ENCODE data around the gene NSL1. TPM values are rescaled to one million over a fixed set of nuclear protein-coding genes. Genes with fewer than 3 reads are reported as not detected.
A peak's percentile ranks its signal among the peaks of the same experiment; 100 is the strongest.
"Not testable (repeated sequence)": the region's sequence is repeated elsewhere in the genome, so short reads cannot be mapped to it uniquely, and the experiment has no call there.

Gene NSL1
- polyA plus RNA-seq, 1 experiment = 16.4 TPM

DNA sequence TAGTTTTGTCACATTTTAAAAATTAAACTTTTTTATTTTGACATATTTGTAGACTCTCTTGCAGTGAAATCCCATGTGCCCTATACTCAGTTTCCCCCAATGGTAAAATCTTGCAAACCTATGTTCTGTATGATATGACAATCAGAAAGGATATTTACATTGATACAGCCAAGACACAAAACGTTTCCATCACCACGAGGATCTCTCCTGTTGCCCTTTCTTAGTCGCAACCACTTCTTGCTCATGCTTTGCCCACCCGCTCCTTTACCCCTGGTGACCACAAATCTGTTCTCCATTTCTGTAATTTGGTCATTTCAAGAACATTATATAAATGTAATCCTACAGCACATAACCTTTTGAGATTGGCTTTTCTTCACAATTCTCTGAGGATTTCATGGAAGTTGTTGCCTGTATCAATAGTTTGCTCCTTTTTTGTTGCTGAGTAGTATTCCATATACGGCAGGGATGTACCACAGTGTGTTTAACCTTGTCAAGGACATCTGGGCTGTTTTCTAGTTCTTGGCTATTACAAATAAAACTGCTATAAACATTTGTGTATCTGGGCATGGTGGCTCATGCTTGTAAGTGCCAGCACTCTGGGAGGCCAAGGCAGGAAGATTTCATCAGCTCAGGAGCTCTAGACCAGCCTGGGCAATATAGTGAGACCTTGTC, 78.0 kb downstream of the NSL1 start:
- H3K27me3 ChIP-seq (ENCODE audit: control insufficient read depth, insufficient read depth, low read length) = no peaks in the 10 kb centered on the region
- DNase-seq (ENCODE audit: low read depth) = no peak
- CTCF ChIA-PET = no interaction called here
- H3K36me3 ChIP-seq (ENCODE audit: control insufficient read depth, insufficient read depth, low read length) = no peaks in the 10 kb centered on the region
- TF ChIP-seq, protein P1, sequence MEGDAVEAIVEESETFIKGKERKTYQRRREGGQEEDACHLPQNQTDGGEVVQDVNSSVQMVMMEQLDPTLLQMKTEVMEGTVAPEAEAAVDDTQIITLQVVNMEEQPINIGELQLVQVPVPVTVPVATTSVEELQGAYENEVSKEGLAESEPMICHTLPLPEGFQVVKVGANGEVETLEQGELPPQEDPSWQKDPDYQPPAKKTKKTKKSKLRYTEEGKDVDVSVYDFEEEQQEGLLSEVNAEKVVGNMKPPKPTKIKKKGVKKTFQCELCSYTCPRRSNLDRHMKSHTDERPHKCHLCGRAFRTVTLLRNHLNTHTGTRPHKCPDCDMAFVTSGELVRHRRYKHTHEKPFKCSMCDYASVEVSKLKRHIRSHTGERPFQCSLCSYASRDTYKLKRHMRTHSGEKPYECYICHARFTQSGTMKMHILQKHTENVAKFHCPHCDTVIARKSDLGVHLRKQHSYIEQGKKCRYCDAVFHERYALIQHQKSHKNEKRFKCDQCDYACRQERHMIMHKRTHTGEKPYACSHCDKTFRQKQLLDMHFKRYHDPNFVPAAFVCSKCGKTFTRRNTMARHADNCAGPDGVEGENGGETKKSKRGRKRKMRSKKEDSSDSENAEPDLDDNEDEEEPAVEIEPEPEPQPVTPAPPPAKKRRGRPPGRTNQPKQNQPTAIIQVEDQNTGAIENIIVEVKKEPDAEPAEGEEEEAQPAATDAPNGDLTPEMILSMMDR (IDR thresholded peaks at IDR 0.05; ENCODE audit: insufficient read depth, low read depth, low read length) = no peak
- H3K4me3 ChIP-seq (ENCODE audit: low read depth, low read length) = no peak overlapping the region
- POLR2A ChIA-PET = no interaction called here

DNA sequence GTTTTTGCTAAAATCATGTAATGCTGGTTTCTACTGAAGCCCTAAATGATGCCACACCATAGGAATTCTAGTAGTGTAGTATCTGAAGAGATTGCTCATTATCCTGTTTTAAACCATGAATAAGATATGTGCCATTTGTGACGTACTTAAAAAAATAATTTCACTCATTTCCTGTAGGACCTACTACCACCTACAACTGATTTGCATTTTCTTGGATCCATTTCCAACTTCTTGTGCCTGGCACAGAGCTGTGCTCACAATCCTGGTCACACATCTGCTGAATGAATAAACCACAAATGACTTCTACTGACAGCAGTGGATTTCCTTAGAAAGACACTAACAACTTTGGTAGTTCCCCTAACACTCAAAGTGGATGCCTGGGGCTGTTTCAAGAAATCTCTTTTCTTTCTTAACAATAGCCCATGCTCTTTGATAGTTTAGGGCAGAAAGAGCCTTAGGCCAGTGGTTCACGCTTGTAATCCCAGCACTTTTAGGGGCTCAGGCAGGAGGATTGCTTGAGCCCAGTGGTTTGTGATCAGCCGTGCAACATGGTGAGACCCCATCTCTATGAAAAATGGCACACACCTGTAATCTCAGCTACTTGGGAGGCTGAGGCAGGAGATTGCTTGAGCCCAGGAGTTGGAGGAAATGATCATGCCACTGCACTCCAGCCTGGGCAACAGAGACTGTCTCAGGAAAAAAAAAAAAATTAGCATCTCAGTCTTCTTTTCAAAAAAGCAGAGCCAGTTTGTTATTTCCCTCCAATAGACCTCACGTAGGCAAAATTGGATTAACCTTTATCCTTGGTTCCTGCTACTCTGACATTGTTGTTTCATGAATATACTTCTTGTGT, 78.9 kb downstream of the NSL1 start:
- peak; percentile 40 for DNase-seq (ENCODE audit: low read depth)
- TF ChIP-seq, protein P1 (IDR thresholded peaks at IDR 0.05; ENCODE audit: insufficient read depth, low read depth, low read length) = no peak
- ChIA-PET CTCF (no interaction called here), POLR2A (no interaction called here)
- Histone ChIP-seq H3K4me3 (ENCODE audit: low read depth, low read length) (no peak overlapping the region), H3K27me3 (ENCODE audit: control insufficient read depth, insufficient read depth, low read length) (no peaks in the 10 kb centered on the region), H3K36me3 (ENCODE audit: control insufficient read depth, insufficient read depth, low read length) (no peaks in the 10 kb centered on the region)

DNA sequence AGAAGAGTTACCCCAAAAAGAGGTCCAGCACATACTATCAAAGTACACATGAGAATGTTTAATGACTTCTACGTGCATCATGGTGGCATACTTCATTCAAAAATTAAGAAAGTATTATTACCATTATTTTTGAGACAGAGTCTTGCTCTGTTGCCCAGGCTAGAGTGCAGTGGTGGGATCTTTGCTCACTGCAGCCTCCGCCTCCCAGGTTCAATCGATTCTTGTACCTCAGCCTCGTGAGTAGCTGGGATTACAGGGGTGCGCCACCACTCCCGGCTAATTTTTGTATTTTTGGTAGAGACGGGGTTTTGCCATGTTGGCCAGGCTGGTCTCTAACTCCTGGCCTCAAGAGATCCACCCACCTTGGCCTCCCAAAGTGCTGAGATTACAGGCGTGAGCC, 79.6 kb downstream of the NSL1 start:
- H3K4me3 ChIP-seq (ENCODE audit: low read depth, low read length); DNase-seq (ENCODE audit: low read depth); POLR2A ChIA-PET; H3K27me3 ChIP-seq (ENCODE audit: control insufficient read depth, insufficient read depth, low read length); H3K36me3 ChIP-seq (ENCODE audit: control insufficient read depth, insufficient read depth, low read length): not testable (repeated sequence)
- CTCF ChIA-PET = interaction anchor here (1.0 kb wide), 1 partner anchor 9 kb away, joined by 3 read pairs; no protein-coding TSS in a partner anchor

DNA sequence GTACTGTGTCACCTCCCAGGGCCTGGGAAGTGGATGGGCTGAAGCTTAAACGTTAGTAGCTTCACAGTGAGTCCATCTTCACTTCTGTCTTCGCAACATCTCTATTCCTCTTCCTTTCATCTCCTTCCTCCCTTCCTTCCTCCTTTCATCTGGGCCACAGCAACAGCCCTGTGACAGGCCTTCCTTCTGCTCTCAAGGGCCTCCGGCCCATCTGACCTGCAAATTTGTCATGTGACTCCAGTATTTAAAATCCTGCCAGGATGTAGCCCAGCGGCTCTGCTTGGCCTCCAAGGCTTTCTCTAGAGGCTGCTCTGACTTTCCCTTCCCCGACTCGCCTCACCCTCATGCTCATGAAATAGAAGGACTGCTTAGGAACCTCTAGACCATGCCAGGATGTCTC, 81.0 kb downstream of the NSL1 start:
- DNase-seq (ENCODE audit: low read depth) = no peak
- ChIA-PET CTCF (interaction anchor here (0.6 to 1.0 kb wide), 2 partner anchors 12 to 254 kb away, joined by 3 read pairs; no protein-coding TSS in a partner anchor), POLR2A (no interaction called here)
- TF ChIP-seq, protein P1 (IDR thresholded peaks at IDR 0.05; ENCODE audit: insufficient read depth, low read depth, low read length) = no peak
- H3K36me3 ChIP-seq (ENCODE audit: control insufficient read depth, insufficient read depth, low read length) = no peaks in the 10 kb centered on the region
- no peak overlapping the region for H3K4me3 ChIP-seq (ENCODE audit: low read depth, low read length)
- no peaks in the 10 kb centered on the region for H3K27me3 ChIP-seq (ENCODE audit: control insufficient read depth, insufficient read depth, low read length)

DNA sequence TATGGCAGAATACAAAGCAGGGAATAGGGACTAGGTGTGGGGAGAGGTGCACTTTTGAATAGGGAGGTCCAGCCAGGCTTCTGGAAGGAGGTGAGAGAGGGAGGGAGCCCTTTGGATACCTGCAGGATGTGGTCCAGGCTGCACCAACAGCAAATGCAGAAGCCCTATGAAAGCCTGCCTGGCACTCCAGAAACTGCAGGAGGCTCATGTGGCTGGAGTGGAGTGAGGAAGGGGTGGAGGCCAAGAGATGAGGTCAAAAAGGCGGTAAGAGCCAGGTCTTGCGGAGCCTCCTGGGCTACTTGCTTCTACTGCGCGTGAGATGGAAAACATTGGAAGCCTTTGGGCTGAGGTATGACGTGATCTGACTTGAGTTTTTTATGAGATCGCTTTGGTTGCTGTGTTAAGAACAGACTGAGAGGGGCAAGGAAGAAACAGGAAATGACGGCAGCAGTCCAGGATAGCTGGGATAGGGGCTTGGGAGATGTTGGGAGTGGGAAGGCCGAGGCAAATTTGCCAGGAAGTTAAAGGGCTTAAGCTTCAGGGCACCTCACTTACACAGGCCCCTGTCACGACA, 87.5 kb downstream of the NSL1 start:
- Histone ChIP-seq H3K4me3 (ENCODE audit: low read depth, low read length) (no peak overlapping the region), H3K27me3 (ENCODE audit: control insufficient read depth, insufficient read depth, low read length) (no peaks in the 10 kb centered on the region), H3K36me3 (ENCODE audit: control insufficient read depth, insufficient read depth, low read length) (no peaks in the 10 kb centered on the region)
- POLR2A ChIA-PET = no interaction called here
- TF ChIP-seq, protein P1 (IDR thresholded peaks at IDR 0.05; ENCODE audit: insufficient read depth, low read depth, low read length) = no peak
- DNase-seq (ENCODE audit: low read depth) = no peak
- CTCF ChIA-PET = no interaction called here
